NCI-H226 (cell line): ENCODE measurements around the gene SLC35F3.

Experiments
- DNase-seq: peaks from one replicate; pipeline ENCODE4 v3.0.0-alpha.2; 2015

SLC35F3 gene

DNA sequence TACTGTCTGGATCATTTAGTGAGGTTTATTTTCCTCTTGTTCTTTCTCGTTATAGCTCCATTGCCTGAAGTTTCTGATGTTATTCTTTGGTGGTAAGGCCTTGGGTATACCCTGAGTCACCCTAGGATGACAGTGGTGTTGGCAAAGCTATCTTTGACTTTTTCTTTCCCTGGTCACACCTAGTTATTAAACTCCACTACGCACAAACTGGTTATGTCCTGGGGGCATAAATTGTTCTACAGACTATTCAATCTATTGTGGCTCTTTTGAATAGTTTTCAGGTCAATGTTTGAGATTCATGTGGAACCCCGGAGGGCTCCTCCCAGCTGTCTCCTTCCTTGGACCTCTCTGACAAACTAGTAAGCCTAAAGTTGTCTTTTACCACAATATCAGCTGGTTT, 157.7 kb downstream of the SLC35F3 start:
- DNase-seq: no peak

- DNase-seq: peak; percentile 25
Observed at GRCh38 chr1:234065794-234066447, 161.4 kb downstream of the SLC35F3 start.

GRCh38 chr1:234067581-234068337, 163.3 kb downstream of the SLC35F3 start:
- no peak for DNase-seq

- peak; percentile 3 for DNase-seq
Observed at GRCh38 chr1:234069760-234070159, 165.3 kb downstream of the SLC35F3 start.

GRCh38 chr1:234072793-234073192, 168.3 kb downstream of the SLC35F3 start:
- no peak for DNase-seq

GRCh38 chr1:234078143-234078542, 173.7 kb downstream of the SLC35F3 start:
- DNase-seq: no peak

DNA sequence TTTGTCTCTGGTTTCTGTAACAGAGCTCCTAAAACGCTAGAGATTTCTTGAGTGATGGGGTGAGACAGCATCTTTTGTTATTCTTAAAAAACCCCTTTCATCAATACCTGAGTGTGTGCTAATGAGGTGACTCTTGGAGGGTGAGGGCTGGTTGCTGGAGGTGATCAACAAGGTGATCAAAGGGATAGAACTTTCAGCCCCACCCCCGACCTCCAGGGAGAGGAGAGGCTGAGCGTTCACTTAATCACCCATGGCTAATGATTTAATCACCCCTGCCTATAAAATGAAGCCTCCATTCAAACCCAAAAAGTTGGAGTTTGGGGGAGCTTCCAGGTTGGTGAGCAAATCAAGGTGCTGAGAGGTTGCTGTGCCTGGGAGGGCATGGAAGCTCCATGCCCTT, 175.4 kb downstream of the SLC35F3 start:
- no peak for DNase-seq

DNA sequence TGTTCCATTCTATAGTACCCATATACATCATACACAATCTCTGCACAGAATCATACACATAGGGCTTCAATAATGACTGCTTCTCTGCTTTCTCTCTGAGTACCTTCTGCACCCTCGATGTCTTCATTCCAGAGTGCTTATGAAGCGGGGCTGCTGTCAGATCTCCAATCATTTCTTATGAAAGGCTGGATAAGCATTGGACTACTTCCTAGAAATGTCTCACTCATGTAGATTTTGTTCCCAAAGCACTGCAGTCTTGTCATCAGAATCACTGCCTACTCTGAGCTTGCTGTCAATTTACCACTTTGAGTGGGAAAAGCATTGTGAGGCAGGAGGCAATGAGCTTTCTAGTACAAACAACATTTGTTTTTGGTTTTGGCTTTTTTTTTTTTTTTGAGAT, 179.0 kb downstream of the SLC35F3 start:
- DNase-seq: peak; percentile 2

- no peak for DNase-seq
Observed at GRCh38 chr1:234089396-234089795, 184.9 kb downstream of the SLC35F3 start.

DNA sequence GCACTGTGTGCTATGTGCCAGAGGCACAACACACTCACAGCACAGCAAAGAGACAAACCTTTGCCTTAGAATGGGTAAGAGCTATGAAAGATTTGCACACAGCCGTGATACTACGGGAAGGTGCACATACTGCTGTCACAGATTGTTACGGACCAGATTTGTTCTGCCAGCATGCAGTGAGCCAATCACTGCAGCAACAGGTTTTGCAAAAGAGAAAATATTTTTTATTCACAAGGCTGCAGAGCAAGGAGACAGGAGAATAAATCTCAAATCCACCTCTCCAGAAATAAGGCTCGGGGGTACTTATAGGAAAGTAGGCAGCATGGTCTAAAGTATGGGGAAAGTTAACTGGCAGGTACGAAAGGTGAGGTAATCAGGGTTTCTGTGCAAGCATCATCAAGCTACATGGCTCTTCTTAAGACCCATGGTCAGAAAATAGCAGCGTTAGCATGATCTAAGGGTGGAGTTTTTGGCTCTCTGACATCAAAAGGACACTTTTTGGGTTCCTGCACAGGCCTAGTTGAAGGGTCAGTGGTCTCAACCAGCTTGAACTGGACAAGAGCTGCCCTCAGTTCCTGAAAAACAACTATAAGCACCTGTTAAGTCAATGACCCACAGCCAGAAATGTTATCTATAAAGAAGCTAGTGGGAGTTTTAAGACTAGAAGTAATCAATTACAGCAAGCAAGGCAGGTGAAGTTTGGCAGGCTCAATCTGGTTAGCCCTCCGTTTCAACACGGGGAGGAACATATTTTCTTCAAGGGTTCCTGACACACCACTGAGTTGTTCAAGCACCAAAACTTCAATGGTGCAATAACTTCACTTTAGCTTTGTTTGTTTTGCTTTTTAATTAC, 186.0 kb downstream of the SLC35F3 start:
- DNase-seq: no peak

- no peak for DNase-seq
Observed at GRCh38 chr1:234091065-234091401, 186.6 kb downstream of the SLC35F3 start.

- DNase-seq: no peak
Observed at GRCh38 chr1:234091876-234092275, 187.4 kb downstream of the SLC35F3 start.

GRCh38 chr1:234093107-234093506, 188.6 kb downstream of the SLC35F3 start:
- no peak for DNase-seq

DNA sequence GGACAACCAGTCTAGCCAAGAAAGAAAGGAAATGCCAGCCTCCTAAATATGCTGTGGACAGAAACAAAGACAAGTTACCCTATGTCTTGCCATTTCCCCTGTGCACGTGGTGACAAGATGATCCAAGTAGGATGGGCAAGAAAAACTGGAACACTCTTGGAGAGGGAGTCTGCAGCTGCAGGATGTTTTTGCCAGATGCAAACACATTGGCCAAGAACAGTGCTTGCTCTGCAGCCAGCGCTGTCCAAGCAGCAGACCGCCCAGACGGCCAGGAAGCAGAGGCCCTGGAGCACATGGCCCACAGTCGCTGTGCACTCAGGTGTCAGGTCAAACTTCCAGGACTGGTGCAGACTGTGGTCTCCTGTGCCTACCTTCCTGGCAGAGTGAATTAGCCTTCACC, 189.3 kb downstream of the SLC35F3 start:
- no peak for DNase-seq

- no peak for DNase-seq
Observed at GRCh38 chr1:234094172-234094571, 189.7 kb downstream of the SLC35F3 start.

DNA sequence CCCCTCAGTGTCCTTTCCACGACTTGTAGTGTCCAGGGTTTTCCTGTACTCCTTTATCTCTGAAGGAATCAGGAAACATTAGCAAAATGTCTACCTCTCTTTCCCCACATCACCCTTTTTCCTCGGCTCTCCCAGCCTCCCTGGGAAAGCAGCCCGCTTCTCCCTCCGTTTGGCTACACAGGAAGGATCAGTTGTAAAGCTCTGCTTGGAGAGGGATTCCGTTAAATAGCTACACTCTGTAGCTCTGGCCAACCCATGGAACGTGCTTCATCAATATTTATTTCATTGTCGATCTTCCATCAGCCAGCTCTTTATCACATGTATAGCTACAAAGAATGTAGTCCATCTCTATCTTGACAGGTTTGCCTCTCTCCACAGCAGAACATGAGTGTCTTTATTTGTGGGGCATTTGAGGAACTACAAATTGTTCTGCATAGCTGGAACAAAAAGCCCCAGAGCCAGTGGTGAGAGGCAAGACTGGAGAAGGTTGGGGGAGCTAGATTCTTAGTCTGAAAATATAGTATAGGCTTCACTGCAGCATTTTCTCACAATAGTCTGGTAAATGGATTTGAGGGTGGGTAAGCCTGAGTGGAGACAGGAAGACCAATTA, 191.8 kb downstream of the SLC35F3 start:
- DNase-seq: no peak

- DNase-seq: no peak
Observed at GRCh38 chr1:234102583-234102982, 198.1 kb downstream of the SLC35F3 start.

DNA sequence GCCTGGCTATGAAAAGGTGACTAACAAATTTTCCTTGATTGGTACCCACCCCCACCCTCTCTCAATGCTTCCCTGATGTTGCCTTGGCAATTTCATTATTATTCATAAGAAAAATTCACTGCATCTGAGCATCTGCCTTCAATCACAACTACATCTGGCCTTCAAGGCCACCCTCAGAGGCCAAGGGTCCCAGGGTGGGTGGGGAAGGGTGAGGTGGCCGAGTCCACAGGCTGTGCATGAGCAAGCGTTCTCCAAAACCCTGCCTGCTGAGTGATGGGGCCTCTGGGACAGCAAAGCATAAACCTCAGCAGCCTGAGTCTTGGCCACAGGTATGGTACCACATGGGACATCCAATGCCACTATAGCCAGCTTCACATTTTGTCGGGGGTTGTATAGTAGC, 198.7 kb downstream of the SLC35F3 start:
- no peak for DNase-seq

- DNase-seq: no peak
Observed at GRCh38 chr1:234106032-234106431, 201.6 kb downstream of the SLC35F3 start.

DNA sequence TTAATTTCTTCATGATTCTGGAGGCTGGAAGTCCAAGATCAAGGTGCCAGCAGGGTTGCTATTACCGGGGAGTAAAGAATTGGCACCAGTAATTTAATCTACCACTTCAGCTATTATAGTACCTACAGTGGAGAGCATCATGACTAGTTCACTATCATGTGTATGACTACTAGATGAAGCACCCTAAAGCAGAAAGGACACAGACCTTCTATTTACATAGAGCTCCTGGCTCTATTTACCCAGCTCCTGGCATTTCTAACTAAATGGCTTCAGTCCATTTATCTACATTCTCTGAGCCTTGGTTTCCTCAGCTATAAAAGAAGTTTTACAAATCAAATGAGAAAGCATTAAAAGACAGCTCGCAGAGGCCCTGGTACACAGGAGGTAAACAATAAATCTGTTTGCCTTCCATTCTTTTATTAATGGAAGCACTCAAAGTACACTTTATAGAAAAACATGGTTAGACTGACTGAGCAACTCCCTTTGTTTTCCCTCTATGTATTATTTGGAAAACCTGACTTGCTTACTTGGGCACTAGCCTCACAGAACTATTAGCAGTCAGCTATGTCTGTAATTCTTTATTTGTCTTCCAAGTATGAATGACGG, 203.0 kb downstream of the SLC35F3 start:
- no peak for DNase-seq

GRCh38 chr1:234108921-234109320, 204.4 kb downstream of the SLC35F3 start:
- DNase-seq: peak; percentile 21

DNA sequence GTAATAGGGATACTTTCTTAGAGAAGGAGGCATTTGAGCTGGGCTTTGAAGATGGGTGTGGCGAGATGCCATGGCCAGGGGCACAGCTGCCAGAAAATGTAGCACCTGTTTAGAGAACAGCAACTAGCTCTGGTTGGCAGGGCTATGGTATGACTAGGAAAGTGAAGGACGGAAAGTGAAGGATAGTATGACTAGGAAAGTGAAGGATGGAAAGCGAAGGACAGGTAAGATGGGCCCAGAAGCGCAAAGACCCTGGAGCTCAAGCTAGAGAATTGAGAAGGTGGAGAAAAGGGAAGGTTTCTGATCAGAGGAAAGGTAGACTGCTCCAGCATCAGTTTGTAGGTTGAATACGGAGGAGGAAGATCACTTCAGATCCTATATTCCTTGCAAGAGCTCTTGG, 205.4 kb downstream of the SLC35F3 start:
- DNase-seq: no peak
